Measurements from ENCODE around the gene SERPINI1. TPM values are rescaled to one million over a fixed set of nuclear protein-coding genes. Genes with fewer than 3 reads are reported as not detected.
A peak's percentile ranks its signal among the peaks of the same experiment; 100 is the strongest.

SERPINI1 gene
- total RNA-seq, 1 experiment from 2014 or later = 6.4 TPM

GRCh38 chr3:167811031-167811430 is 75.5 kb downstream of the SERPINI1 start:
- ChIA-PET CTCF (no interaction called here), POLR2A (no interaction called here)
- no peak for TF ChIP-seq ZNF532 (CRISPR knock-in tag; IDR thresholded peaks at IDR 0.05; ENCODE audit: borderline replicate concordance)
- TF ChIP-seq MXD4 (CRISPR knock-in tag; IDR thresholded peaks at IDR 0.05; ENCODE audit: borderline replicate concordance) = no peak
- TF ChIP-seq, protein P1, sequence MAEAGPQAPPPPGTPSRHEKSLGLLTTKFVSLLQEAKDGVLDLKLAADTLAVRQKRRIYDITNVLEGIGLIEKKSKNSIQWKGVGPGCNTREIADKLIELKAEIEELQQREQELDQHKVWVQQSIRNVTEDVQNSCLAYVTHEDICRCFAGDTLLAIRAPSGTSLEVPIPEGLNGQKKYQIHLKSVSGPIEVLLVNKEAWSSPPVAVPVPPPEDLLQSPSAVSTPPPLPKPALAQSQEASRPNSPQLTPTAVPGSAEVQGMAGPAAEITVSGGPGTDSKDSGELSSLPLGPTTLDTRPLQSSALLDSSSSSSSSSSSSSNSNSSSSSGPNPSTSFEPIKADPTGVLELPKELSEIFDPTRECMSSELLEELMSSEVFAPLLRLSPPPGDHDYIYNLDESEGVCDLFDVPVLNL (CRISPR knock-in tag; IDR thresholded peaks at IDR 0.05; ENCODE audit: borderline replicate concordance, low read depth) = no peak
- TF ChIP-seq, protein P2, sequence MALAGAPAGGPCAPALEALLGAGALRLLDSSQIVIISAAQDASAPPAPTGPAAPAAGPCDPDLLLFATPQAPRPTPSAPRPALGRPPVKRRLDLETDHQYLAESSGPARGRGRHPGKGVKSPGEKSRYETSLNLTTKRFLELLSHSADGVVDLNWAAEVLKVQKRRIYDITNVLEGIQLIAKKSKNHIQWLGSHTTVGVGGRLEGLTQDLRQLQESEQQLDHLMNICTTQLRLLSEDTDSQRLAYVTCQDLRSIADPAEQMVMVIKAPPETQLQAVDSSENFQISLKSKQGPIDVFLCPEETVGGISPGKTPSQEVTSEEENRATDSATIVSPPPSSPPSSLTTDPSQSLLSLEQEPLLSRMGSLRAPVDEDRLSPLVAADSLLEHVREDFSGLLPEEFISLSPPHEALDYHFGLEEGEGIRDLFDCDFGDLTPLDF (CRISPR knock-in tag; IDR thresholded peaks at IDR 0.05) = no peak
- TF ChIP-seq, protein P3, sequence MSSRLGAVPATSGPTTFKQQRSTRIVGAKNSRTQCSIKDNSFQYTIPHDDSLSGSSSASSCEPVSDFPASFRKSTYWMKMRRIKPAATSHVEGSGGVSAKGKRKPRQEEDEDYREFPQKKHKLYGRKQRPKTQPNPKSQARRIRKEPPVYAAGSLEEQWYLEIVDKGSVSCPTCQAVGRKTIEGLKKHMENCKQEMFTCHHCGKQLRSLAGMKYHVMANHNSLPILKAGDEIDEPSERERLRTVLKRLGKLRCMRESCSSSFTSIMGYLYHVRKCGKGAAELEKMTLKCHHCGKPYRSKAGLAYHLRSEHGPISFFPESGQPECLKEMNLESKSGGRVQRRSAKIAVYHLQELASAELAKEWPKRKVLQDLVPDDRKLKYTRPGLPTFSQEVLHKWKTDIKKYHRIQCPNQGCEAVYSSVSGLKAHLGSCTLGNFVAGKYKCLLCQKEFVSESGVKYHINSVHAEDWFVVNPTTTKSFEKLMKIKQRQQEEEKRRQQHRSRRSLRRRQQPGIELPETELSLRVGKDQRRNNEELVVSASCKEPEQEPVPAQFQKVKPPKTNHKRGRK (CRISPR knock-in tag; IDR thresholded peaks at IDR 0.05; ENCODE audit: borderline replicate concordance) = no peak
- no peaks in the 10 kb centered on the region for H3K36me3 Mint-ChIP-seq
- H3K27me3 Mint-ChIP-seq (ENCODE audit: low read depth) = no peaks in the 10 kb centered on the region
- no peak for DNase-seq (ENCODE audit: low spot score)
- ATAC-seq = no peak
- no peaks in the 10 kb centered on the region for H3K4me1 Mint-ChIP-seq
- no peak overlapping the region for H3K4me3 Mint-ChIP-seq
- no peak overlapping the region for H3K27ac Mint-ChIP-seq
- H3K9me3 Mint-ChIP-seq = no peaks in the 10 kb centered on the region

GRCh38 chr3:167813169-167814123 is 77.9 kb downstream of the SERPINI1 start:
- DNase-seq (ENCODE audit: low spot score) (no peak), ATAC-seq (no peak)
- ChIA-PET POLR2A (no interaction called here), CTCF (no interaction called here)
- no peaks in the 10 kb centered on the region for H3K4me1 Mint-ChIP-seq
- no peaks in the 10 kb centered on the region for H3K27me3 Mint-ChIP-seq (ENCODE audit: low read depth)
- no peak overlapping the region for H3K4me3 Mint-ChIP-seq
- H3K36me3 Mint-ChIP-seq = no peaks in the 10 kb centered on the region
- no peak overlapping the region for H3K27ac Mint-ChIP-seq
- H3K9me3 Mint-ChIP-seq = no peaks in the 10 kb centered on the region
- TF ChIP-seq TEAD1 (CRISPR knock-in tag; IDR thresholded peaks at IDR 0.05) = no peak
- TF ChIP-seq GABPB1 (CRISPR knock-in tag; IDR thresholded peaks at IDR 0.05) = peak; percentile 83
- TF ChIP-seq, protein P4, sequence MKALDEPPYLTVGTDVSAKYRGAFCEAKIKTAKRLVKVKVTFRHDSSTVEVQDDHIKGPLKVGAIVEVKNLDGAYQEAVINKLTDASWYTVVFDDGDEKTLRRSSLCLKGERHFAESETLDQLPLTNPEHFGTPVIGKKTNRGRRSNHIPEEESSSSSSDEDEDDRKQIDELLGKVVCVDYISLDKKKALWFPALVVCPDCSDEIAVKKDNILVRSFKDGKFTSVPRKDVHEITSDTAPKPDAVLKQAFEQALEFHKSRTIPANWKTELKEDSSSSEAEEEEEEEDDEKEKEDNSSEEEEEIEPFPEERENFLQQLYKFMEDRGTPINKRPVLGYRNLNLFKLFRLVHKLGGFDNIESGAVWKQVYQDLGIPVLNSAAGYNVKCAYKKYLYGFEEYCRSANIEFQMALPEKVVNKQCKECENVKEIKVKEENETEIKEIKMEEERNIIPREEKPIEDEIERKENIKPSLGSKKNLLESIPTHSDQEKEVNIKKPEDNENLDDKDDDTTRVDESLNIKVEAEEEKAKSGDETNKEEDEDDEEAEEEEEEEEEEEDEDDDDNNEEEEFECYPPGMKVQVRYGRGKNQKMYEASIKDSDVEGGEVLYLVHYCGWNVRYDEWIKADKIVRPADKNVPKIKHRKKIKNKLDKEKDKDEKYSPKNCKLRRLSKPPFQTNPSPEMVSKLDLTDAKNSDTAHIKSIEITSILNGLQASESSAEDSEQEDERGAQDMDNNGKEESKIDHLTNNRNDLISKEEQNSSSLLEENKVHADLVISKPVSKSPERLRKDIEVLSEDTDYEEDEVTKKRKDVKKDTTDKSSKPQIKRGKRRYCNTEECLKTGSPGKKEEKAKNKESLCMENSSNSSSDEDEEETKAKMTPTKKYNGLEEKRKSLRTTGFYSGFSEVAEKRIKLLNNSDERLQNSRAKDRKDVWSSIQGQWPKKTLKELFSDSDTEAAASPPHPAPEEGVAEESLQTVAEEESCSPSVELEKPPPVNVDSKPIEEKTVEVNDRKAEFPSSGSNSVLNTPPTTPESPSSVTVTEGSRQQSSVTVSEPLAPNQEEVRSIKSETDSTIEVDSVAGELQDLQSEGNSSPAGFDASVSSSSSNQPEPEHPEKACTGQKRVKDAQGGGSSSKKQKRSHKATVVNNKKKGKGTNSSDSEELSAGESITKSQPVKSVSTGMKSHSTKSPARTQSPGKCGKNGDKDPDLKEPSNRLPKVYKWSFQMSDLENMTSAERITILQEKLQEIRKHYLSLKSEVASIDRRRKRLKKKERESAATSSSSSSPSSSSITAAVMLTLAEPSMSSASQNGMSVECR (CRISPR knock-in tag; IDR thresholded peaks at IDR 0.05; ENCODE audit: borderline replicate concordance) = no peak
- no peak for TF ChIP-seq ETV6 (CRISPR knock-in tag; IDR thresholded peaks at IDR 0.05)
